MM.1S (cell line): ENCODE measurements around the gene HECTD3.

Experiments used
- EZH2 ChIP-seq: fragments of 300-600 bp; sonication (generic); optimal IDR thresholded peaks from 2 replicates; pipeline ENCODE3; 2017; ENCODE audit warnings: low read depth, mild to moderate bottlenecking, antibody characterized with exemption, low read length, mixed read lengths
- EZH2phosphoT487 ChIP-seq: fragments of 300-600 bp; sonication (generic); IDR thresholded peaks from 2 replicates; pipeline ENCODE4 v1.6.1; 2018; ENCODE audit warnings: antibody characterized with exemption, low read length
- TF ChIP-seq, protein P1 (sequence below): fragments of 300-600 bp; sonication (generic); IDR thresholded peaks from 2 replicates; pipeline ENCODE4 v1.5.1; 2016; ENCODE audit warnings: antibody characterized with exemption, low read length, mixed read lengths

DNA sequence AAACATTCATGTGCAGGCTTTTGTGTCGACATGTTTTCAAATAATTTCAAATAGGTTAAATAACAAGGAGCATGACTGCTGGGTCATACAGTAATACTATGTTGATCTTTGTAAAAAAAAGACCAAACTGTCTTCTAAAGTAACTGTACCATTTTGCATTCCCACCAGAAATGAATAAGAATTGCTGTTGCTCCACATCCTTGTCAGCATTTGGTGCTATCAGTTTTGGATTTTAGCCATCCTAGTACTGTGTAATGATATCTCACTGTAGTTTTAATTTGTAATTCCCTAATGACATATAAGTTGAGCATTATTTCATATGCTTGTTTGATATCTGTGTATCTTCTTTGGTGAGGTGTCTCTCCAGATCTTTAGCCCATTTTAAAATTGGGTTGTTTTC lies 12.5 kb upstream of the HECTD3 start:
- TF ChIP-seq, protein P1, sequence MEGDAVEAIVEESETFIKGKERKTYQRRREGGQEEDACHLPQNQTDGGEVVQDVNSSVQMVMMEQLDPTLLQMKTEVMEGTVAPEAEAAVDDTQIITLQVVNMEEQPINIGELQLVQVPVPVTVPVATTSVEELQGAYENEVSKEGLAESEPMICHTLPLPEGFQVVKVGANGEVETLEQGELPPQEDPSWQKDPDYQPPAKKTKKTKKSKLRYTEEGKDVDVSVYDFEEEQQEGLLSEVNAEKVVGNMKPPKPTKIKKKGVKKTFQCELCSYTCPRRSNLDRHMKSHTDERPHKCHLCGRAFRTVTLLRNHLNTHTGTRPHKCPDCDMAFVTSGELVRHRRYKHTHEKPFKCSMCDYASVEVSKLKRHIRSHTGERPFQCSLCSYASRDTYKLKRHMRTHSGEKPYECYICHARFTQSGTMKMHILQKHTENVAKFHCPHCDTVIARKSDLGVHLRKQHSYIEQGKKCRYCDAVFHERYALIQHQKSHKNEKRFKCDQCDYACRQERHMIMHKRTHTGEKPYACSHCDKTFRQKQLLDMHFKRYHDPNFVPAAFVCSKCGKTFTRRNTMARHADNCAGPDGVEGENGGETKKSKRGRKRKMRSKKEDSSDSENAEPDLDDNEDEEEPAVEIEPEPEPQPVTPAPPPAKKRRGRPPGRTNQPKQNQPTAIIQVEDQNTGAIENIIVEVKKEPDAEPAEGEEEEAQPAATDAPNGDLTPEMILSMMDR: no peak
- TF ChIP-seq EZH2 (no peak), EZH2phosphoT487 (no peak)
